ENCODE results near the gene IKZF2. TPM values are rescaled to one million over a fixed set of nuclear protein-coding genes. Genes with fewer than 3 reads are reported as not detected.

IKZF2 gene
- total and polyA plus RNA-seq, 3 donors from 2014 or later: 3.0 to 11.4 (median 9.1) TPM

DNA sequence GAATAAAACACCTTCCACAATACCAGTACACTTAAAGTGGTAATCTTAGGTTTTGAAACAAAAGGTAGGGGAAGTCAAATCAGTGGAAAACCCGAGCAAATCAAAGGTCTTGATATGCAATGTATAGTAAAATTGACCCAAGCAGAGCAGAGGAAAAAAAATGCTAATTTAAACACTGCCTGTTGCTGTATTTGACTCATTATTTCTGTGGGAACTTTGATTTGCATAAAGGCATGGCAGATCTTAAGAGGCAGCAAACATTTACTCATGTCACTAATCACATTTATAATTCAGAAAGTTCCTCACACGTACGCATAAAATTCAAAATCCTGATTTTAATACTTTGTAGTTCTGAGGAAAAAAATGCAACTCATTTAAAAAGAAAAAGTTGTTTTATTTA is 64.4 kb downstream of the IKZF2 start:
- intact Hi-C loops (cut with DNase I; ENCODE audit: low total_unique reads): no loop called here
- TF ChIP-seq, protein P1, sequence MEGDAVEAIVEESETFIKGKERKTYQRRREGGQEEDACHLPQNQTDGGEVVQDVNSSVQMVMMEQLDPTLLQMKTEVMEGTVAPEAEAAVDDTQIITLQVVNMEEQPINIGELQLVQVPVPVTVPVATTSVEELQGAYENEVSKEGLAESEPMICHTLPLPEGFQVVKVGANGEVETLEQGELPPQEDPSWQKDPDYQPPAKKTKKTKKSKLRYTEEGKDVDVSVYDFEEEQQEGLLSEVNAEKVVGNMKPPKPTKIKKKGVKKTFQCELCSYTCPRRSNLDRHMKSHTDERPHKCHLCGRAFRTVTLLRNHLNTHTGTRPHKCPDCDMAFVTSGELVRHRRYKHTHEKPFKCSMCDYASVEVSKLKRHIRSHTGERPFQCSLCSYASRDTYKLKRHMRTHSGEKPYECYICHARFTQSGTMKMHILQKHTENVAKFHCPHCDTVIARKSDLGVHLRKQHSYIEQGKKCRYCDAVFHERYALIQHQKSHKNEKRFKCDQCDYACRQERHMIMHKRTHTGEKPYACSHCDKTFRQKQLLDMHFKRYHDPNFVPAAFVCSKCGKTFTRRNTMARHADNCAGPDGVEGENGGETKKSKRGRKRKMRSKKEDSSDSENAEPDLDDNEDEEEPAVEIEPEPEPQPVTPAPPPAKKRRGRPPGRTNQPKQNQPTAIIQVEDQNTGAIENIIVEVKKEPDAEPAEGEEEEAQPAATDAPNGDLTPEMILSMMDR (IDR thresholded peaks at IDR 0.05): no peak
- TF ChIP-seq POLR2A (IDR thresholded peaks at IDR 0.05): no peak
- Histone ChIP-seq H3K4me1 (no peaks in the 10 kb centered on the region), H3K27ac (no peak overlapping the region), H3K4me3 (no peak overlapping the region), H3K36me3 (ENCODE audit: low read depth, missing control alignments) (no peaks in the 10 kb centered on the region), H3K9me3 (no peaks in the 10 kb centered on the region), H3K27me3 (no peaks in the 10 kb centered on the region)
- WGBS, 2 donors: 92 to 94% methylated on average over 3 of the region's 3 CpGs
- DNase-seq: no peak

DNA sequence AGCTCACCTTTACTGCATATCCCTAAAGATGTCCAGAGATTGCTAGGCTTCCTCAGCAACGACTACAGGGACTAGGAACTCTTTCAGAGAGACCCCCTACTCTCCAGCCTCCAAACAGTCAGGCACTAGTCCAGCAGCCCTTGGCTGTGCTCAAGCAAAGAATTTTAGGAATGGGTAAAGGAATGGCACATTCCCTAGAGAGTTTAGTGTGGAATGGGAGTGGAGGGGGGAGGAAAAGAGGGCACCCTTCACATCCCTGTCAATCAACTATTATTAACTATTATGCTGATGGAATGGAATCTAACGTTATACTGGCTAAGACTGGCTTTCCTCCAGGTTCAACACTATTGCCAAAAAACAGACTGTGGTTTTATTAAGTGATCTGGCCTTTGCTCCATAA is 64.8 kb downstream of the IKZF2 start:
- Histone ChIP-seq H3K4me3 (no peak overlapping the region), H3K27ac (no peak overlapping the region), H3K27me3 (no peaks in the 10 kb centered on the region), H3K4me1 (no peaks in the 10 kb centered on the region), H3K36me3 (ENCODE audit: low read depth, missing control alignments) (no peaks in the 10 kb centered on the region), H3K9me3 (no peaks in the 10 kb centered on the region)
- TF ChIP-seq, protein P1 (IDR thresholded peaks at IDR 0.05): no peak
- 33 to 54% methylated on average over 2 of the region's 2 CpGs for WGBS, 2 donors
- intact Hi-C loops (cut with DNase I; ENCODE audit: low total_unique reads): no loop called here
- no peak for DNase-seq

DNA sequence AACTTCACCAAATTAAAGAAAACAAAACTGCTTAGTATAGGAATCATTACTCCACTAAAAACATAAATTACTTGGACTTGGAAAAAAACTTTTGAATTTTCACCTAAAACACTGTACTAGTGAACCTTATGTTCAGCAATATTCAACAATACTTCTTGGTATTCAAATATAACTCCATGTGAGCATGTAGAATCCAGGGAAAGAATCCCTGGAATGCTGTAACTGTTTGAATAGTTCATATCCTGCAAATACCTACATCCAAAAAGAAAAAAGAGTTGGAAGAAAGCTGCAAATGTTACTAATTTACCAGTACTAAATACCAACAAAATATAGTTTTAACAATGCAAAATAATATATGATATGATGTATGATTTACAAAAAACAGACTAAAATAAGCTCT is 65.4 kb downstream of the IKZF2 start:
- Histone ChIP-seq H3K27ac (no peak overlapping the region), H3K36me3 (ENCODE audit: low read depth, missing control alignments) (no peaks in the 10 kb centered on the region), H3K4me3 (no peak overlapping the region), H3K4me1 (no peaks in the 10 kb centered on the region), H3K9me3 (no peaks in the 10 kb centered on the region), H3K27me3 (no peaks in the 10 kb centered on the region)
- intact Hi-C loops (cut with DNase I; ENCODE audit: low total_unique reads): no loop called here
- no peak for DNase-seq
- TF ChIP-seq, protein P1 (IDR thresholded peaks at IDR 0.05): no peak
- TF ChIP-seq POLR2A (IDR thresholded peaks at IDR 0.05): no peak

GRCh38 chr2:213085538-213085937 is 65.9 kb downstream of the IKZF2 start:
- no peaks in the 10 kb centered on the region for H3K4me1 ChIP-seq
- no peak for TF ChIP-seq POLR2A (IDR thresholded peaks at IDR 0.05)
- TF ChIP-seq, protein P1 (IDR thresholded peaks at IDR 0.05): no peak
- intact Hi-C loops (cut with DNase I; ENCODE audit: low total_unique reads): no loop called here
- H3K4me3 ChIP-seq: no peak overlapping the region
- H3K27ac ChIP-seq: no peak overlapping the region
- no peaks in the 10 kb centered on the region for H3K27me3 ChIP-seq
- DNase-seq: no peak
- WGBS, 2 donors: 88 to 90% methylated on average over 4 of the region's 4 CpGs
- H3K9me3 ChIP-seq: no peaks in the 10 kb centered on the region
- no peaks in the 10 kb centered on the region for H3K36me3 ChIP-seq (ENCODE audit: low read depth, missing control alignments)

DNA sequence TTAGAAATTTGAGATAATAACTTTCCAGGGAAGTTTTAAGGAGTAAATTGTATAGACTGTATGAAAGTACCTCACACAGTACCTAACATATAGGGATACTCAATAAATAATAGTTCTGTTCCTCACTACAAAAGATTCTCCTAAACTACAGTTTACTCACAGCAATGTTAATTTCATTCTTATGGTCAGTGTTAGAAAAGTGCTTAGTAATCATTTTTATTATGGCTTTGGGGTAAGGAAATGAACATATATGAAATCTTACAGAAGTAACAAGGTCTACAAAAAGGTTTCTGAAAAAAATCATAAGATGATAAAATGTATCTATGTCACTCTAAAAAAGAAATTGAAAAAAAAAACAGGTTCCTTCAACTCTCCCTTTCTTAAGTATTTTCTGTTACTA is 67.2 kb downstream of the IKZF2 start:
- Histone ChIP-seq H3K36me3 (ENCODE audit: low read depth, missing control alignments) (no peaks in the 10 kb centered on the region), H3K27ac (no peak overlapping the region), H3K4me1 (no peaks in the 10 kb centered on the region), H3K9me3 (no peaks in the 10 kb centered on the region), H3K4me3 (no peak overlapping the region), H3K27me3 (no peaks in the 10 kb centered on the region)
- TF ChIP-seq POLR2A (IDR thresholded peaks at IDR 0.05): no peak
- TF ChIP-seq, protein P1 (IDR thresholded peaks at IDR 0.05): no peak
- no peak for DNase-seq
- intact Hi-C loops (cut with DNase I; ENCODE audit: low total_unique reads): no loop called here
